ENCODE results near the gene TSC22D1. TPM values are rescaled to one million over a fixed set of nuclear protein-coding genes. Genes with fewer than 3 reads are reported as not detected.

The TSC22D1 gene
- total RNA-seq, 4 donors from 2014 or later = 60.0 to 78.8 (median 69.3) TPM

DNA sequence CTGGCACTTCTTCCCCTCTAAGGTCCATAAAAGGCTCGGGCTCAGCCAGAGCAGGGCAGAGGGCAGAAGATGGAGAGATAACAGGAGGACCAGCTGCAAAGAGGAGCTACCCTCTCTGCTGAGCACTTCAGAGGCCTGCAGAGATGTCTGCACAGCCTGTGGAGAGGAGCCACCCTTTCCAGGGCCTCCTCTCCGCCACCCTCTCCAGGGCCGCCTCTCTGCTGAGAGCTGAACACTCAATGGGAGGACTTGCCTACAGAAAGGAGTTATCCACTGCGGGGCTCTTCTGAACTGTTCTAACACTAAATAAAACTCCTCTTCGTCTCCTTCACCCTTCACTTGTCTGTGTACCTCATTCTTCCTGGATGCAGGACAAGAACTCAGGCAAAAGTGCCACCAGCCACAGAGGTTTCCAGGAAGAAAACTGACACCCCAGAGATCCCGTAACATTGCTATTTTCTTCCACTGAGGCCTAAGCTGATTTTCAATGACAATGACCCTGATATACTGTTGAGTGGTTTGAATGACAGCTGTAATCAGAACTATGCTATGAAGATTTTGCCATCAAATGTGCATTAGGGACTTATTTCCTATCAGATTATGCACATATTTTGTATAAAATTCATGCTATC is 16.2 kb upstream of the TSC22D1 start:
- DNase-seq (ENCODE audit: low spot score in 2 of 2) = no peak
- TF ChIP-seq, protein P1, sequence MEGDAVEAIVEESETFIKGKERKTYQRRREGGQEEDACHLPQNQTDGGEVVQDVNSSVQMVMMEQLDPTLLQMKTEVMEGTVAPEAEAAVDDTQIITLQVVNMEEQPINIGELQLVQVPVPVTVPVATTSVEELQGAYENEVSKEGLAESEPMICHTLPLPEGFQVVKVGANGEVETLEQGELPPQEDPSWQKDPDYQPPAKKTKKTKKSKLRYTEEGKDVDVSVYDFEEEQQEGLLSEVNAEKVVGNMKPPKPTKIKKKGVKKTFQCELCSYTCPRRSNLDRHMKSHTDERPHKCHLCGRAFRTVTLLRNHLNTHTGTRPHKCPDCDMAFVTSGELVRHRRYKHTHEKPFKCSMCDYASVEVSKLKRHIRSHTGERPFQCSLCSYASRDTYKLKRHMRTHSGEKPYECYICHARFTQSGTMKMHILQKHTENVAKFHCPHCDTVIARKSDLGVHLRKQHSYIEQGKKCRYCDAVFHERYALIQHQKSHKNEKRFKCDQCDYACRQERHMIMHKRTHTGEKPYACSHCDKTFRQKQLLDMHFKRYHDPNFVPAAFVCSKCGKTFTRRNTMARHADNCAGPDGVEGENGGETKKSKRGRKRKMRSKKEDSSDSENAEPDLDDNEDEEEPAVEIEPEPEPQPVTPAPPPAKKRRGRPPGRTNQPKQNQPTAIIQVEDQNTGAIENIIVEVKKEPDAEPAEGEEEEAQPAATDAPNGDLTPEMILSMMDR (IDR thresholded peaks at IDR 0.05) = no peak
- no peak for TF ChIP-seq POLR2A (IDR thresholded peaks at IDR 0.05)
- 94 to 96% methylated on average over 6 of the region's 6 CpGs for WGBS, 2 donors
- intact Hi-C loops (cut with DNase I; ENCODE audit: low total_unique reads) = no loop called here
- no peak overlapping the region for H3K4me3 ChIP-seq (ENCODE audit: low read depth, poor library complexity, severe bottlenecking)

DNA sequence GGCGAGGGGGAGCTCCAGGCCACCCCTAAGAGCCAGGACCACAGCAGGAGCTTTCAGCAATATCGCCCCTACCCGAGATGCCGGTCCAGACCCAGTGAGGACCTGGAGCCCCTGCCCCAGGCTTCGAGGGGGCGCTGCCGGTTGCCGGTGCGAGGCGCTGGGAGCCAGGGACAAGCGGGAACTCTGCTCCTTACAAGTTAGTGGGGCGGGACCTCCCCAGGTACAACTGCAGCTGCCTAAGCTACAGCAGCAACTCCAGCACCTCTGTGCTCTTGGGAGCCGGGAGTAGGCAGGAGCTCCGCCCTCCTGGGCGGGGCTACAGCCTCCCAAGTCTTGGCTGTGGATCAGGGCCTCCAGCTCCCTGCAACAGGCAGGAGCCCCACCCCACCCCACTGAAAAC is 15.2 kb upstream of the TSC22D1 start:
- H3K4me3 ChIP-seq (ENCODE audit: low read depth, poor library complexity, severe bottlenecking) = no peak overlapping the region
- DNase-seq (ENCODE audit: low spot score in 2 of 2) = no peak
- intact Hi-C loops (cut with DNase I; ENCODE audit: low total_unique reads) = no loop called here
- no peak for TF ChIP-seq POLR2A (IDR thresholded peaks at IDR 0.05)
- TF ChIP-seq, protein P1 (IDR thresholded peaks at IDR 0.05) = no peak
- 84 to 96% methylated on average over 11 to 12 of the region's 15 CpGs for WGBS, 2 donors

DNA sequence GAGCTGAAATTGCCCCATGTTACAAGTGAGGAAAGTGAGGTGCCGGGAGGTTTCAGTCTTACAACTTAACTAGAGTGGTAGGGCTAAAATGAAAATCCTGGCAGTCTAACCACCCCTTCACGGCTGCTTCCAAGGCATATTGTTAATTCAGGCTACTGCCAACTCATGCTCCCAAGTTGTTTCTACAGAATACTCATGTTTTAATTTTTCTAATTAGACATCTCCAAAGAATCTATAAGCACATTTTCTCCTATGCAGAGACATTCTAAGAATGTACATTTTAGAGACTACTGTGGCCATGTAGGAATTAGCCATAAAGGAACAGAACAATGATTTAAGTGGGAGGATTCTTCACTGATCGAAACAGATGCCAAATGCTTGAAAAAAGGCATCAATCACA is 7.0 kb upstream of the TSC22D1 start:
- no peak for DNase-seq (ENCODE audit: low spot score in 2 of 2)
- WGBS, 2 donors = 78 to 81% methylated on average over 3 of the region's 3 CpGs
- intact Hi-C loops (cut with DNase I; ENCODE audit: low total_unique reads) = no loop called here
- TF ChIP-seq POLR2A (IDR thresholded peaks at IDR 0.05) = no peak
- TF ChIP-seq, protein P1 (IDR thresholded peaks at IDR 0.05) = no peak
- H3K4me3 ChIP-seq (ENCODE audit: low read depth, poor library complexity, severe bottlenecking) = no peak overlapping the region

DNA sequence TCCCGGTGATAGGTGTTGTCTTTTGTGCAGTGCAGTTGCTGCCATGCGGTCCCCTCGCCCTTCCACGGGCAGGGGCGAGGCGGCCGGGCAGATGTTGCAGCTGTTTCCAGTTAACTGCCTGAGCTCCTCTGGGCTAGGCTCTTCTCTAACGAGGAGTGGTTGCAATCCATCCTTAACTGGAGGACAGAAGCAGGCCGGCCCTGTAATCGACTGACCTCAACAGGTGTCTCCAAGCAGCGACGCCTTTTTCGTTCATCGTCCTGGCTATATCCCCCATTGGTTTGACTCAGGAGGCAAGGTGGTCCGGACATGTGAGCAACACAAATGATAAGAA is 1.9 kb upstream of the TSC22D1 start:
- TF ChIP-seq, protein P1 (IDR thresholded peaks at IDR 0.05) = no peak
- TF ChIP-seq POLR2A (IDR thresholded peaks at IDR 0.05) = no peak
- no peak for DNase-seq (ENCODE audit: low spot score in 2 of 2)
- H3K4me3 ChIP-seq (ENCODE audit: low read depth, poor library complexity, severe bottlenecking) = peak overlapping the region; percentile 73
- intact Hi-C loops (cut with DNase I; ENCODE audit: low total_unique reads) = no loop called here
- WGBS, 2 donors = 3% methylated on average over 8 to 15 of the region's 15 CpGs

DNA sequence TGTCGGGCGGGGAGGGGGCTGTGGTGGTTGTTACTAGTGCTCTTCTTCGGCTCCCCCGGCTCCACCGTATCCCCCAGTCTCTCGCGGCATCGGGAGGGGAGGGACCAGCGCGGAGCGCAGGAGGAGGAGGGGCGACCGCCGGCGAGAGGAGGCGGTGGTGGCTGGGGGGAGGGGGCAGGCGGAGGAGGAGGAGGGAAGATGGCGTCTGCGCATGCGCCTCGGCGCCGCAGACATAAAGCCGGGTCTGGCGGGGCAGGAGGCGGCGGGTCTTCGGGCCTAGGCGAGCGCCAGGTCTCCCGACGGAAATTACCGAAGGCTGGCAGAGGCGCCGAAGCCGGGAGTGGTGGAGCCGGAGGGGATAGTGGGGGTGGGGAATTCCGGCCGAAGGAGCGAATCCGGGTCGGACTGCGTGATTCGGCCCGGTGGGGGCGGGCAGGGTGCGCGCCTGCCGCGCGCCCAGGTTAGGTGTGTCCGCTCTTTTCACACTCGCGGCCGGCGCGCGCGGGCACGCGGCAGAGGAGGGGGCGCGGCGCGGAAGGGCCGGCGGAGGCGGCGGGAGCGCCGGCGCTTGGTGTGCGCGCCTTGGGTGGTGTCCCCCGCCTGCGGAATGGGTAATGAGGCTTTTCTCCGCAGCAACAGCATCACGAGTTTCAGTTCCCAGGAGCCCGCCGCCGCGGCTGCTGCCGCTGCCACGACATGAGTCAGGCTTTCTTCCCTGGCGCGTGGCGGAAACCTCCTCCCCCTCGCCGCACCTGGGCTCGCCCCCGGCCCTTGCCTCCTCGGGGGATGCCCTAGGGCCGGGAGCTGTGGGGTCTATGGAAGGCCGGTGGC is 1.3 kb upstream of the TSC22D1 start:
- TF ChIP-seq, protein P1 (IDR thresholded peaks at IDR 0.05) = no peak
- no peak for TF ChIP-seq POLR2A (IDR thresholded peaks at IDR 0.05)
- intact Hi-C loops (cut with DNase I; ENCODE audit: low total_unique reads) = no loop called here
- whole genome bisulfite sequencing, 2 donors = 0% methylated on average over 41 to 80 of the region's 94 CpGs
- peak; percentile 93 to 99 for DNase-seq (ENCODE audit: low spot score in 2 of 2)
- peak overlapping the region; percentile 73 for H3K4me3 ChIP-seq (ENCODE audit: low read depth, poor library complexity, severe bottlenecking)

Measured in lower leg skin (tissue), 4 donors.